DMS114 treated with DMSO at 0.1 percent for 48 hours (cell line): ENCODE measurements around the gene ARL11.
"Not testable (repeated sequence)": the region's sequence is repeated elsewhere in the genome, so short reads cannot be mapped to it uniquely, and the experiment has no call there.

Experiments
- DNase-seq: peaks from one replicate; lab custom pipeline; 2025; ENCODE audit not compliant: unreplicated experiment; lab: John Stamatoyannopoulos, UW

Gene ARL11

GRCh38 chr13:49627831-49628652 is at the start of gene ARL11:
TSS of gene ARL11 (plus strand) at chr13:49628507. CDS start at chr13:49630448, 1,941 bp downstream.
- DNase-seq, result no peak

- no peak for DNase-seq
These were observed 48.8 kb upstream of the ARL11 start for GRCh38 chr13:49579501-49579900.

DNA sequence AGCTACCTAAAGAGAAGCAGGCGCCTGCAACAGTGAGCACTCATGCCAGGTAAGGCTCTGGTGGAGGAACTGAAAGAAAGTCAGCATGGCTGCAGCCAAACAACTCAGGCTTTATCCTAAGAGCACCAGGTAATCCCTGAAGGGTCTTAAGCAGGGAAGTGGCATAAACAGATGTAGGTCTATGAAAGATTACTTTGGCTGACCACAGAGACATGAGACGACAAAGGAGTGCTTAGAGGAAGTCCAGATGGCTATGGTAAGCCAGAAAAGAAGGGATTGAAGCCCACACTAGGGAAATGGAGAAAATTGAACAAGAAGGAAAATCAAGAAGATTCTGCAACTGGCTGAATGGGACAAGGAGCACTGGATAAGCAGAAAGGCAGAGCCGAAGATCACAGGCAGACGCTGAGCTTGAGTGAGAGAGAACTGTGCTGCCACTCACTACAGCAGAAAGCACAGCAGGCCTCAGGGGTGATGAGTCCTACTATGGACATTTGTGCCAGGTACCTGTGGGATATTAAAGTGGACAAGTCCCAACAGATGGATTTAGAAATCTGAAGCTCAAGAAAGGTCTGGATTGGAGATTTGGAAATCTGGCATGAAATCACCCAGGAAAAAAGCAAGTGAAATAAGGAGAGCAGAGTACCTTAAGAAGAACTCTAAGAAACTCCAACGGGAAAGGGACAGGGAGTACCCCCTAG is 47.2 kb upstream of the ARL11 start:
- no peak for DNase-seq

GRCh38 chr13:49584771-49585182 is 43.5 kb upstream of the ARL11 start:
- DNase-seq, result no peak

- no peak for DNase-seq
These were observed 42.8 kb upstream of the ARL11 start, which contains the start of gene RCBTB1 for GRCh38 chr13:49585220-49586157. TSS of gene RCBTB1 (minus strand) at chr13:49585558. CDS start at chr13:49567279, 18,279 bp downstream.

DNA sequence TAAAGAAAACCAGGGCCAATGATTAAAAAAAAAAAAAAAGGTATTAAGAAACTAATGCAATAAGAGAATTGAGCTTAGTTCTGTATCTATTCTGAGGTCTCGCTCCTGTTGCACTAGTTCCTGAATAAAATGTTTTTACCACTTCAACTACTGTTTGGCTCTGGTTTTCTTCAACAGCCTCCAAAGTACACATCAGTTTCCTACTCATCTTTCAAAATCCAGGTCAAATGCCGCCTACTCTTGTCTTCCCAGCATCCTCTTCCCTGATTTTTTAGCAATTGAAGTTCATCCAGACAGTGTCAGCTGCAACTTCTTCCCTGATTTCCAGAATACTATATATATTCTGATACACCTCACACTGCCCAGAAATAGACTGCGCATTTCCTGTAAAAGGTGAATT is 41.6 kb upstream of the ARL11 start:
- DNase-seq, result no peak

DNA sequence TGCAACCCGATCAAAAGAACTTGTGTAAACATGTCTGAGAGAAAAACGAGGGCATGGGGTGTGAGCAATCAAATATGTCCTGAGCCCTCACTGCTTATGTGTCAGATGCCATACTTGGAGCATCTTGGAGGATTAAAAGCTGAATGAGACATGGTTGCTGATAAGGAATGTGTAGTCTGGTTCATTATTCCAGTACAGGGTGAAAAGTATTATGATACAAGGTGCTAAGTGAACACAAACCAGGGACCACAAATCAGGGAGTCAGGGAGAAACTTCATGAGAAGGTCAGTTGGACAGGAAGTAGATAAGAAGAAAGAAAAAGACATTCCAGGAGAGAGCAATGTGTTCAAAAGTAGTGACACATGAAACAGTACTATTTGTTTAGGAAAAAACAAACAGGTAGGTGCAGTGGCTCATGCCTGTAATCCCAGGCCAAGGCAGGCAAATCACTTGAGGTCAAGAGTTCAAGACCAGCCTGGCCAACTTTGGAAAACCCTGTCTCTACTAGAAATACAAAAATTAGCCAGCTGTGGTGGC is 40.9 kb upstream of the ARL11 start:
- no peak for DNase-seq

GRCh38 chr13:49590714-49591113 is 37.6 kb upstream of the ARL11 start:
- DNase-seq, result not testable (repeated sequence)

DNA sequence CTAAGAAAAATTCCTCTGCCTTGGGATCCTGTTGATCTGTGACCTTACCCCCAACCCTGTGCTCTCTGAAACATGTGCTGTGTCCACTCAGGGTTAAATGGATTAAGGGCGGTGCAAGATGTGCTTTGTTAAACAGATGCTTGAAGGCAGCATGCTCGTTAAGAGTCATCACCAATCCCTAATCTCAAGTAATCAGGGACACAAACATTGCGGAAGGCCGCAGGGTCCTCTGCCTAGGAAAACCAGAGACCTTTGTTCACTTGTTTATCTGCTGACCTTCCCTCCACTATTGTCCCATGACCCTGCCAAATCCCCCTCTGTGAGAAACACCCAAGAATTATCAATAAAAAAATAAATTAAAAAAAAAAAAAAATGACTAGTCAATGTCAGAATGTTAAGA is 34.4 kb upstream of the ARL11 start:
- not testable (repeated sequence) for DNase-seq

DNA sequence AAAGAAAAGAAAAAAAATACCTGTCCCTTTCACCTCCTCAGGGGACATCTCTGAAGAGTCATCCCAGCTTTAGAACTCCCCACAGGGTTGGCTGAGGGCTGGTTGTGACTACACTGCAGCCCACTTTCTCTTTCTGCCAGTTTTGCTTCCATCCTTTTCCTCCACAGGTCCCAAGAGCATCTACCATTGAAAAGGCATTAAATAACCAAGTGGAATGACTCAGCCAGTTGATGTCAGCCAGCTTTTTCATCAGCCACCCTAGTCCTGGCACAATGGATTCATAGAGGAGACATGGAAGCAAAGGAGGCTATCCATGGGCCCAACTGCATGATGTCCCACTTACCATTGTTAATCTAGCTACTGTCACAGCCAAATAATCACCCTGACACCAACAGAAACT is 33.7 kb upstream of the ARL11 start:
- no peak for DNase-seq

GRCh38 chr13:49596221-49596620 is 32.1 kb upstream of the ARL11 start:
- no peak for DNase-seq

GRCh38 chr13:49597043-49597641 is 31.2 kb upstream of the ARL11 start:
- DNase-seq, result no peak

DNA sequence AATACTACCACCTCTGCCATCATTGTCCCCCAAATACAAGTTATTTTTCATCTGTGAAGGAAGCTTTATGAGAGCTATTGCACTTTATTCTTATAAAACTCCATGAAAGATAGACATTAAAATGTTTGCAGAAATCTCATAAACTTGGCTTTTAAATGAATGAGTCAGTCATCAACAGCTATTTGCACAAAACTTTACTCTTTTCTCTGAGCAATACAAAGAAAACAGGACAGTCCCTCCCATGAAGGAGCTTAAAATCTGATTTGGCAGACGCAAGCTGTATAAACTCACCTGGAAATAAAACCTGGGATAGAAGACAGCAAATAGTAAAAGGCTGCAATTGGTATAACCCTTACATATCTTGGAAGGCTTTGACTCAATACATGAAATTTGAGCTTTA is 26.3 kb upstream of the ARL11 start:
- DNase-seq, result no peak

DNA sequence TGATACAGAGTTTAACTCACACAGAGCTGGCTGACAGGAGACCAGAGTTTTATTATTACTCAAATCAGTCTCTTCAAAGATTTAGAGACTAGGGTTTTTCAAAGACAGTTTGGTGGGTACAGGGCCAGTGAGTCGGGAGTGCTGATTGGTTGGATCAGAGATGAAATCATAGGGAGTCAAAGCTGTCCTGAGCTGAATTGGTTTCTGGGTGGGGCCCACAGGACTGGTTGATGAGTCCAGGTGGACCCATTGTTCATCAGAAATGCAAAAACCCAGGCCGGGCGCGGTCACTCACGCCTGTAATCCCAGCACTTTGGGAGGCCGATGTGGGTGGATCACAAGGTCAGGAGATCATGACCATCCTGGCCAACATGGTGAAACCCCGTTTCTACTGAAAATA is 25.7 kb upstream of the ARL11 start:
- DNase-seq, result not testable (repeated sequence)

DNA sequence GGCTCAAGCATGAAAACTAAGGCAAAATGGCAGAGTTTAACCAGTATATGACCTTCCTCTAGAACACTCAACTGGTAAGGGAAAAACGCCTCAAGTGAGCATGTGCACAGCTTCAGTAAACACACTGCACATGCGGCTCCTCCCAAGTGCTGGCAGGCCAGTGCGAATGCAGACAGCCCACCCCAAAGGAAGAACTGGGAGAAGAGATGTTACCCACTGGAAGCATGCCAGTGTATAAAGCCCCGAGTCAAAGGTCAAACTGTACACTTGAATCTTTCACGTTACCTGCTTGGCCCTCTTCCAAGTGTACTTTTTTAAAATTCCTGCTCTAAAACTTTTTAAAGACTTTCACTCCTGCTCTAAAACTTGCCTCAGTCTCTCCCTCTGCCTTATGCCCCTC is 23.7 kb upstream of the ARL11 start:
- no peak for DNase-seq

- peak; percentile 75 for DNase-seq
These were observed 21.3 kb upstream of the ARL11 start for GRCh38 chr13:49606747-49607648.

DNA sequence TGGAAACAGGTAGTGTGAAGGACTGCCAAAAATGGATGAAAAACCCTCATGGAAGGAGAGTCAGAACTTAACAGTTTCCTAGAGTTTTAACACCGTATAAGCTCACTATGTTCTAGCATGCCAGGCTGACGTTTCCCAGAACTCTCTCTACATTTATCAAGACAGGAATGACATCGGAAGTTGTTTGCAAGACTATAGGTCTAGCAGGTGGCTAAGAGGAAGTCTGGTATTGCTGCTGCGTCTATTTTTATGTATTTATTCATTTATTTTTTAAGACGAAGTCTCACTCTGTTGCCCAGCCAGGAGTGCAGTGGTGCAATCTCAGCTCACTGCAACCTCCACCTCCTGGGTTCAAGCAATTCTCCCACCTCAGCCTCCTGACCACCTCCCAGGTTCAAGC is 20.5 kb upstream of the ARL11 start:
- no peak for DNase-seq

- no peak for DNase-seq
These were observed 19.5 kb upstream of the ARL11 start for GRCh38 chr13:49608651-49609331.

DNA sequence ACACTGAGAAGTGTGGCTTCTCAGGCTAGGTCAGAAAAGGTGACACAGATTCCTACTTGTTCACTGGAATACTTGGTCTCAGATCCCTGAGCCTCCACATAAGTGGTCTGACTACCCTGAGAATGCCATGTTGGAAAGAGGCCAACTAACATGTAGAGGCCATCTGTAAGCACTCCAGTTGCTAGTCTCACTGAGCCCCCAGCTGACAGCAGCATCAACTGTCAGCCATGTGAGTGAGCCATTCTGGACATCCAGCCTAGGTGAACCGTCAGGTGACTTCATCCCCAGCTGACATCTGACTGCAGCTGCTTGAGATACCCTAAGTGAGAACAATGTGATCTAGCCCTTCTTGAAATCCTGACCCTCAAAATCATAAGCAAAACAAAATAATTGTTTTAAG is 18.1 kb upstream of the ARL11 start:
- DNase-seq, result no peak
